ENCODE measurements around the gene CEP250. TPM values are rescaled to one million over a fixed set of nuclear protein-coding genes. Genes with fewer than 3 reads are reported as not detected.

Gene CEP250, protein sequence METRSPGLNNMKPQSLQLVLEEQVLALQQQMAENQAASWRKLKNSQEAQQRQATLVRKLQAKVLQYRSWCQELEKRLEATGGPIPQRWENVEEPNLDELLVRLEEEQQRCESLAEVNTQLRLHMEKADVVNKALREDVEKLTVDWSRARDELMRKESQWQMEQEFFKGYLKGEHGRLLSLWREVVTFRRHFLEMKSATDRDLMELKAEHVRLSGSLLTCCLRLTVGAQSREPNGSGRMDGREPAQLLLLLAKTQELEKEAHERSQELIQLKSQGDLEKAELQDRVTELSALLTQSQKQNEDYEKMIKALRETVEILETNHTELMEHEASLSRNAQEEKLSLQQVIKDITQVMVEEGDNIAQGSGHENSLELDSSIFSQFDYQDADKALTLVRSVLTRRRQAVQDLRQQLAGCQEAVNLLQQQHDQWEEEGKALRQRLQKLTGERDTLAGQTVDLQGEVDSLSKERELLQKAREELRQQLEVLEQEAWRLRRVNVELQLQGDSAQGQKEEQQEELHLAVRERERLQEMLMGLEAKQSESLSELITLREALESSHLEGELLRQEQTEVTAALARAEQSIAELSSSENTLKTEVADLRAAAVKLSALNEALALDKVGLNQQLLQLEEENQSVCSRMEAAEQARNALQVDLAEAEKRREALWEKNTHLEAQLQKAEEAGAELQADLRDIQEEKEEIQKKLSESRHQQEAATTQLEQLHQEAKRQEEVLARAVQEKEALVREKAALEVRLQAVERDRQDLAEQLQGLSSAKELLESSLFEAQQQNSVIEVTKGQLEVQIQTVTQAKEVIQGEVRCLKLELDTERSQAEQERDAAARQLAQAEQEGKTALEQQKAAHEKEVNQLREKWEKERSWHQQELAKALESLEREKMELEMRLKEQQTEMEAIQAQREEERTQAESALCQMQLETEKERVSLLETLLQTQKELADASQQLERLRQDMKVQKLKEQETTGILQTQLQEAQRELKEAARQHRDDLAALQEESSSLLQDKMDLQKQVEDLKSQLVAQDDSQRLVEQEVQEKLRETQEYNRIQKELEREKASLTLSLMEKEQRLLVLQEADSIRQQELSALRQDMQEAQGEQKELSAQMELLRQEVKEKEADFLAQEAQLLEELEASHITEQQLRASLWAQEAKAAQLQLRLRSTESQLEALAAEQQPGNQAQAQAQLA (N-terminal part only)
- 21.9 and 24.3 TPM in 2 replicates for total RNA-seq

DNA sequence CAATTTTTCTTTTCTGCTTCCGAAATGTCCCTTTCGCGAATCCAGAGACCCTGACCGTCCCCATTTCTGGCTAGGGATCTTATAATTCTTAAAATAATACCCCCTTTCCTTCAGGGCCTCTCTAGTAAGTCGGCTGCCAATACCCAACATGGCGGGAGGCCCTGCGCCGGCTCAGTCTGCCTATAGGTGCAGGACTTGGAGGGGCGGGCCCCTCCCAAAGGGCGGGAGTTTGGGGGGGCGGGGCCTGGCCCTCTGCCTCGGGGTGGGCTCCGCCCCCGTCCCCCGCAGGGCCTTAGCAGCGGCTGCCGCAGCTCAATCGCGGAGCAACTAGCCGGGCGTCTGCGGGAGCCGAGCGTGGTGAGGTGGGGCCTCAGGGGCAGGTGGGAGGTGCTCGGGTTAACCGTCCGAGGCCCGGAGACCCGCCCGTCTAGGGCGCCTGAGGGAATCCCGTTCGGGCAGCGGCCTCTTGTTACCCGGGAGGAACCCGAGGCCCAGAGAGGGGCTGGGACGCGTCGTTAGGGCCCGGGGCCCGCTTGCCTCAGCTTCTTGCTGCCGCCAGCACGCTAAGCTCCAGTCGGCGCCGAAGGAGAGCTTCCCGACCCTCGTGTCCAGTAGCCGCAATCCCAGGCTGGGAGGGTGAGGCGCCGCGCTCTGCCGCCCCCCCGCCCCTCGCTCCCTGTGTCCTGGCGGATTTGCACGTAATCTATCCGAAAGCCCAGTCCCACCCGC lies at the start of gene CEP250:
Gene CEP250, plus strand, starts transcription at position 718 of the 729 bp plus-strand sequence. CDS start 6,770 bp downstream, outside the sequence.

DNA sequence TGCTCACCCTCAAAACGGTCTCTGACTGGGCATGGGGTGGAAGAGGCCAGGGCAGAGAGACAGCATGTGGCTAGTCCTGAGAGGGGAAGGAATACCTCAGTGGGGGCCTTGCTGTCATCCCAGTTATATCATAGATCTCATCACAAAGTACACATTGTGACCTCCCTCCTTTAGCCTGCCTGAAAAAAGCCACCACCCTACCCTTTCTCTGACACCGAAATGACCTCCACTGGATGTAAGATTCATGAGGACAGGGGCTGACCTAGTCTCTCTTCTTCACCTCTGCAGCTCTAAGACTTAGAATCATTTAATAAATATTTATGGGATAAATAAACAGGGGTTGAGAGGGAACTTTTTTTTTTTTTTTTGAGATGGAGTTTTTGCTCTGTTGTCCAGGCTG lies 74.2 kb downstream of the CEP250 start, which contains the start of gene C20orf173:
Gene C20orf173, minus strand, starts transcription at position 101 of the 400 bp plus-strand sequence. CDS start 279 bp downstream, outside the sequence.

DNA sequence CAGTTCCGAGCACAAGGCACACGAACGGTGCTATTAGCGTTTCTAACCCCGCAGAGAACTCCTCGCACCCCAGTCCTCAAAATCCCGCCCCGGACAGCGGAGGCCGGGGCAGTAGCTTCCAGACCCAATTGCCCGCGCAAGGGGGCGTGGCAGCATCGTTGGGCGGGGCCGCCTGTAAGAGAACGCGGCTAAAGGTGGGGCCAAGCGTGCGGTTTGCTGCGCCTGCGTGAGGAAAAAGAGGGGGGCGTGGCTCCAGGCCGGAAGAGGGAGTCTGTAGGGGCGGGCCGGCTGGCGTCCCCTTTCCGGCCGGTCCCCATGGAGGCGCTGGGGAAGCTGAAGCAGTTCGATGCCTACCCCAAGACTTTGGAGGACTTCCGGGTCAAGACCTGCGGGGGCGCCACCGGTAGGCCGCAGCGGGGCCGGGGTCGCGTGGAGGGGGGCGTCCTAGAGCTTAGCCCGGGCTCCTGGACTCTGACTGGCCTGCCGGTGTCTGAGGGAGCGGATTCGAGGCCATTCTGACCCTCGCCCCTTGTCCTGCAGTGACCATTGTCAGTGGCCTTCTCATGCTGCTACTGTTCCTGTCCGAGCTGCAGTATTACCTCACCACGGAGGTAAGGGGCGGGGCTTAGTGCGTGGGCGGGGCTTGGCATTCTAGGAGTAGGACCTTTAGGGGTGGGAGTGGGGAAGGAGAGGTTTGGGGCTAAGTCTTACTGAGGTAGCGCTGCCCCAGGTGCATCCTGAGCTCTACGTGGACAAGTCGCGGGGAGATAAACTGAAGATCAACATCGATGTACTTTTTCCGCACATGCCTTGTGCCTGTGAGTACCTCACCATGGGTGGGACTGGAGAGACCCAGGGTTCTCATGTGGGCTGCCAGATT lies 86.6 kb downstream of the CEP250 start, which contains the start of gene ERGIC3:
Gene ERGIC3, plus strand, starts transcription at position 296 of the 880 bp plus-strand sequence. Its CDS starts 20 bp downstream, at position 316.

Other genes with a start within 250 kb of the CEP250 start
- 0.07 and 0.44 TPM in 2 replicates for gene MMP24, start 228.9 kb upstream of the CEP250 start, total RNA-seq
- gene MMP24OS, start 177.5 kb upstream of the CEP250 start, total RNA-seq = 29.7 and 31.3 TPM in 2 replicates
- 195 and 206 TPM in 2 replicates for gene EIF6, start 170.8 kb upstream of the CEP250 start, total RNA-seq
- not detected in 2 replicates for gene FAM83C, start 163.2 kb upstream of the CEP250 start, total RNA-seq
- 25.5 and 32.4 TPM in 2 replicates for gene UQCC1, start 43.6 kb upstream of the CEP250 start, total RNA-seq
- 0.15 and 0.20 TPM in 2 replicates for gene GDF5, start 17.4 kb upstream of the CEP250 start, total RNA-seq
- not detected in 2 replicates for gene C20orf173, start 74.1 kb downstream of the CEP250 start, total RNA-seq
- 195 and 198 TPM in 2 replicates for gene ERGIC3, start 86.5 kb downstream of the CEP250 start, total RNA-seq
- gene SPAG4, start 160.2 kb downstream of the CEP250 start, total RNA-seq = 3.2 and 5.1 TPM in 2 replicates
- 121 and 125 TPM in 2 replicates for gene CPNE1, start 209.3 kb downstream of the CEP250 start, total RNA-seq
- gene RBM12, start 209.3 kb downstream of the CEP250 start, total RNA-seq = 37.3 and 46.0 TPM in 2 replicates
- 18.3 and 22.7 TPM in 2 replicates for gene NFS1, start 243.8 kb downstream of the CEP250 start, total RNA-seq
- 781 and 818 TPM in 2 replicates for gene ROMO1, start 243.8 kb downstream of the CEP250 start, total RNA-seq